Neutrophil (primary cell): ENCODE results near the gene RCBTB2.

ENCODE experiments used
- H3K27ac ChIP-seq: fragments of 200-600 bp; sonication (generic); 2 replicates; pipeline ENCODE4 v1.5.1; 2016; ENCODE audit warnings: mild to moderate bottlenecking, moderate library complexity
- H3K27me3 ChIP-seq: fragments of 200-600 bp; sonication (generic); 2 replicates; pipeline ENCODE4 v1.6.0; 2016; ENCODE audit warnings: mild to moderate bottlenecking
- H3K36me3 ChIP-seq: fragments of 200-600 bp; sonication (generic); 2 replicates; pipeline ENCODE4 v1.5.1; 2017
- H3K4me1 ChIP-seq, 2 experiments: fragments of 200-600 bp in 1 of 2; sonication (generic) in 1 of 2; 1 replicate in 1 of 2; 2 replicates in 1 of 2; pipeline versions ENCODE4 v1.5.1 to v1.6.1; 2013 to 2016; ENCODE audit warnings: low read depth in 1 of 2, low read length in 1 of 2, mild to moderate bottlenecking in 1 of 2, moderate library complexity in 1 of 2; ENCODE audit not compliant: control insufficient read depth in 1 of 2, insufficient read depth in 1 of 2
- H3K4me3 ChIP-seq, 2 experiments: fragments of 200-600 bp in 1 of 2; sonication (generic) in 1 of 2; 1 replicate in 1 of 2; 2 replicates in 1 of 2; pipeline ENCODE4 v1.5.1; 2013 to 2016; ENCODE audit warnings: low read depth in 1 of 2, low read length in 1 of 2, mild to moderate bottlenecking in 1 of 2, moderate library complexity in 1 of 2
- H3K9me3 ChIP-seq: fragments of 200-600 bp; sonication (generic); 2 replicates; pipeline ENCODE4 v1.5.1; 2016
- TF ChIP-seq, protein P1 (sequence below): fragments of 200-600 bp; sonication (generic); IDR thresholded peaks from 2 replicates; pipeline ENCODE4 v1.5.1; 2016; ENCODE audit warnings: antibody characterized with exemption

RCBTB2 gene

DNA sequence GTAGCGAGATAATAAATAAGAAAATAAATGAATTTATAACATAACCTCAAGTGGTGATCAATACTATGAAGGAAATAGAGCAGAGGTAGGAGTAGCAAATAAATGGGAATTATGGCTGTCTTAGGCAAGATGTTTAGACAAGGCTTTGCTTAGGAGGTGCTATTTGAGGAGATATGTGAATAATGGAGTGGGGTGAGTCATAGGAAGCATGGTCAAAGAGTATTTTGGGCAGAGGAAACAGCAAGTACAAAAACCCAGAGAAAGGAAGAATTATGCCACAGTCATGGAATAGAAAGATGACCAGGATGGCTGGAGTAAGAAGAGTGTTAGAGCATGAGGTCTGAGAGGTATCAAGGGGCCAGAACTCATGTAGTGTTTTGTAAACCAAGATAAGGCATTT, 86.4 kb downstream of the RCBTB2 start:
- Histone ChIP-seq H3K27me3 (no peaks in the 10 kb centered on the region), H3K27ac (no peak overlapping the region), H3K4me1 (peaks cover 17 to 20% of the 10 kb centered on the region in 2 experiments), H3K9me3 (no peaks in the 10 kb centered on the region), H3K4me3 (no peak overlapping the region), H3K36me3 (no peaks in the 10 kb centered on the region)
- TF ChIP-seq, protein P1, sequence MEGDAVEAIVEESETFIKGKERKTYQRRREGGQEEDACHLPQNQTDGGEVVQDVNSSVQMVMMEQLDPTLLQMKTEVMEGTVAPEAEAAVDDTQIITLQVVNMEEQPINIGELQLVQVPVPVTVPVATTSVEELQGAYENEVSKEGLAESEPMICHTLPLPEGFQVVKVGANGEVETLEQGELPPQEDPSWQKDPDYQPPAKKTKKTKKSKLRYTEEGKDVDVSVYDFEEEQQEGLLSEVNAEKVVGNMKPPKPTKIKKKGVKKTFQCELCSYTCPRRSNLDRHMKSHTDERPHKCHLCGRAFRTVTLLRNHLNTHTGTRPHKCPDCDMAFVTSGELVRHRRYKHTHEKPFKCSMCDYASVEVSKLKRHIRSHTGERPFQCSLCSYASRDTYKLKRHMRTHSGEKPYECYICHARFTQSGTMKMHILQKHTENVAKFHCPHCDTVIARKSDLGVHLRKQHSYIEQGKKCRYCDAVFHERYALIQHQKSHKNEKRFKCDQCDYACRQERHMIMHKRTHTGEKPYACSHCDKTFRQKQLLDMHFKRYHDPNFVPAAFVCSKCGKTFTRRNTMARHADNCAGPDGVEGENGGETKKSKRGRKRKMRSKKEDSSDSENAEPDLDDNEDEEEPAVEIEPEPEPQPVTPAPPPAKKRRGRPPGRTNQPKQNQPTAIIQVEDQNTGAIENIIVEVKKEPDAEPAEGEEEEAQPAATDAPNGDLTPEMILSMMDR: no peak

DNA sequence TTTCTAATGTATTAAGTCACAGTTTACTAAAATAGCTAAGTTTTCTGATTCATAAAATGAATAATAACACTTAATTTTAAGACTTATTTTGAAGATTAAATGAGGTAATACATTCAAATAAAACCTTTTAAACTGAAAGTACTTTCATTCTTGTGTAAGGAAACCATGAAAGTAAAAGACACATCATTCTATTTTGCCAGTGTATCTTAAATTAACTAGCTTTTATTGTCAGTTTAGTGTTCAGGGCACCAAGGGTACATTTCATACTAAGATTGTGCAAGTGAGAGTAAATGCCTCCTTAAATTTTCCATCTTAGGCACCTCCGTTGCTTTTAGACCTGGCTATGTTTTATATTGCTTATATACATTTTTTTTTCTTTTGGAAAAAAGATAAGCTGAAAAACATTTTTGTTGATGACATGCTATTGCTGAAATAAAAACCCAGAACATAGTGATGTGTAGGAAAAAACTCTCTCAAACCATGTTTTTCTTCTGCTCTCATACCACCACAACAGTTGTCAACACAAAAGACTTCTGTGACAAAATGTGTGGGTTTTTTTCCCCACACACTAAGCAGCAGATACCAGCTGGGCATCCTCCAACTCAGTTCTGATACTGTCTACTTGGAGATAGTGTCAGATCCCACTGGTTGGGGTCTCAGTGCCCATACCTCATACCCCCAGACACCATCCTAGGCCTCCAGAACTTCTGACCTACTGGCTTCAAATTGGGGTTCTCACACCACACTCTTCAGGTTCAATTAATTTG, 89.3 kb downstream of the RCBTB2 start:
- Histone ChIP-seq H3K4me1 (peaks cover 6 to 7% of the 10 kb centered on the region in 2 experiments), H3K36me3 (no peaks in the 10 kb centered on the region), H3K4me3 (no peak overlapping the region), H3K9me3 (no peaks in the 10 kb centered on the region), H3K27me3 (no peaks in the 10 kb centered on the region), H3K27ac (no peak overlapping the region)
- TF ChIP-seq, protein P1: no peak
